ENCODE results near the gene SCUBE1. TPM values are rescaled to one million over a fixed set of nuclear protein-coding genes. Genes with fewer than 3 reads are reported as not detected.

Gene SCUBE1
- total and polyA plus RNA-seq, 2 experiments from 2014 or later: not detected

GRCh38 chr22:43256569-43256968, 86.6 kb downstream of the SCUBE1 start:
- H3F3A ChIP-seq (ENCODE audit: insufficient read depth): no peaks in the 10 kb centered on the region
- H4K20me1 ChIP-seq (ENCODE audit: insufficient read depth): no peaks in the 10 kb centered on the region
- no peaks in the 10 kb centered on the region for H3K9me3 ChIP-seq (ENCODE audit: low read depth)
- H3K4me1 ChIP-seq (ENCODE audit: insufficient read depth): no peaks in the 10 kb centered on the region
- peaks cover 11% of the 10 kb centered on the region for H3K27me3 ChIP-seq (replicated peaks; ENCODE audit: insufficient read depth)
- DNase-seq: no peak
- 55 to 61% methylated on average over 9 of the region's 9 CpGs for WGBS, 2 experiments (ENCODE audit: low coverage in 1 of 2, low lambda C conversion rate in 2 of 2, missing lambda C conversion rate in 2 of 2)
- in situ Hi-C loops (cut with MboI): no loop called here
- no peaks in the 10 kb centered on the region for H3K9me2 ChIP-seq (ENCODE audit: insufficient read depth)
- no peak overlapping the region for H3K27ac ChIP-seq
- TF ChIP-seq EZH2 (IDR thresholded peaks at IDR 0.05; ENCODE audit: insufficient read depth, poor library complexity, severe bottlenecking): no peak
- no peak for TF ChIP-seq EZH2phosphoT487 (IDR thresholded peaks at IDR 0.05; ENCODE audit: insufficient read depth, low read depth)
- no peak overlapping the region for H3K4me2 ChIP-seq (ENCODE audit: unreplicated experiment)
- no peaks in the 10 kb centered on the region for H3K79me2 ChIP-seq (ENCODE audit: insufficient read depth)
- H3K9ac ChIP-seq: no peak overlapping the region
- no peaks in the 10 kb centered on the region for H3K36me3 ChIP-seq (ENCODE audit: low read depth)
- no peak overlapping the region for H3K4me3 ChIP-seq
- H2AFZ ChIP-seq: no peak overlapping the region

DNA sequence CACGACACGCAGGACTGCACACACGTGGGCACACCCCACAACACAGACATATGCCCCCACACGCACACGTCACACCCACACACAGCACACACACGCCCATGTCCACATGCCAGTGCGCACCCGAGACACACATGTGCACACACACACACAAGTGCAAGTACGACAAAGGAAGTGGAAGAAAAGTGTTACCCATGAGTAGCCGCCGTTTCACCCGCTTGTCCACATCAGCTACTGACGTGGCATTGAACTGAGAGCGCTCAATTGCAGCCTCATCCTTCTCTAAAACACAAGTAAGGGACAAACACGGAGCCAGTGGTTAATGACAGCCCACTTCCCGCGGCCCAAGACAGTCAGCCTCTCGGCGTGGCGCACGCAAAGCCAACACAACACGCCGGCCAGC, 87.9 kb downstream of the SCUBE1 start:
- H3K4me1 ChIP-seq (ENCODE audit: insufficient read depth): no peaks in the 10 kb centered on the region
- TF ChIP-seq EZH2phosphoT487 (IDR thresholded peaks at IDR 0.05; ENCODE audit: insufficient read depth, low read depth) (no peak), EZH2 (IDR thresholded peaks at IDR 0.05; ENCODE audit: insufficient read depth, poor library complexity, severe bottlenecking) (no peak)
- no peaks in the 10 kb centered on the region for H3F3A ChIP-seq (ENCODE audit: insufficient read depth)
- H3K79me2 ChIP-seq (ENCODE audit: insufficient read depth): no peaks in the 10 kb centered on the region
- WGBS, 2 experiments (ENCODE audit: low coverage in 1 of 2, low lambda C conversion rate in 2 of 2, missing lambda C conversion rate in 2 of 2): 71 to 75% methylated on average over 23 of the region's 23 CpGs
- H4K20me1 ChIP-seq (ENCODE audit: insufficient read depth): no peaks in the 10 kb centered on the region
- no peak overlapping the region for H2AFZ ChIP-seq
- no peak overlapping the region for H3K27ac ChIP-seq
- no peak for DNase-seq
- no peak overlapping the region for H3K4me3 ChIP-seq
- no peaks in the 10 kb centered on the region for H3K9me2 ChIP-seq (ENCODE audit: insufficient read depth)
- no peaks in the 10 kb centered on the region for H3K9me3 ChIP-seq (ENCODE audit: low read depth)
- no peak overlapping the region for H3K9ac ChIP-seq
- no peak overlapping the region for H3K4me2 ChIP-seq (ENCODE audit: unreplicated experiment)
- H3K36me3 ChIP-seq (ENCODE audit: low read depth): no peaks in the 10 kb centered on the region
- H3K27me3 ChIP-seq (replicated peaks; ENCODE audit: insufficient read depth): peaks cover 17% of the 10 kb centered on the region
- in situ Hi-C loops (cut with MboI): no loop called here

DNA sequence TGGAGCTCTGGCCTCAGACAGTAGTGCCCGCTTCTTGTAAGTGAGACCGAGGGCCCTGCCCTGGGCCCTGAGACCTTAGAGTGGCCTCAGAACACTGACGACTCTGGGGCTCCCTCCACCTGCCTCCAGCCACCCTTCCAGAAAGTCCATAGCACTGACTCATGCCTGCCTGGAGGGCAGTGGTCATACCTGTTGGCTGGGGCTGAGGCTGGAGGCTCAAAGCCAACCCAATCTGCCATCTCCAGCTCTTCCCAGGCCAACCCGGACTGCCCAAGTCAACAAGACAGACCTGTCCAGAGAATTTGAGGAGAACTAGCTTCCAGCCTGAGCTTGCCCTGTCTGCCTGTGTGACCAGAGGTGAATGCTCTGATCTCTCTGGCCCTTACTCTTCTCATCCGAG, 89.3 kb downstream of the SCUBE1 start:
- Histone ChIP-seq H3K27ac (no peak overlapping the region), H2AFZ (no peak overlapping the region), H3K27me3 (replicated peaks; ENCODE audit: insufficient read depth) (peaks cover 17% of the 10 kb centered on the region), H3K9me3 (ENCODE audit: low read depth) (no peaks in the 10 kb centered on the region), H3K36me3 (ENCODE audit: low read depth) (no peaks in the 10 kb centered on the region), H3K79me2 (ENCODE audit: insufficient read depth) (no peaks in the 10 kb centered on the region), H3F3A (ENCODE audit: insufficient read depth) (no peaks in the 10 kb centered on the region), H3K4me3 (no peak overlapping the region), H3K9me2 (ENCODE audit: insufficient read depth) (no peaks in the 10 kb centered on the region), H3K4me2 (ENCODE audit: unreplicated experiment) (no peak overlapping the region), H3K4me1 (ENCODE audit: insufficient read depth) (no peaks in the 10 kb centered on the region), H3K9ac (no peak overlapping the region), H4K20me1 (ENCODE audit: insufficient read depth) (no peaks in the 10 kb centered on the region)
- TF ChIP-seq EZH2 (IDR thresholded peaks at IDR 0.05; ENCODE audit: insufficient read depth, poor library complexity, severe bottlenecking): no peak
- TF ChIP-seq EZH2phosphoT487 (IDR thresholded peaks at IDR 0.05; ENCODE audit: insufficient read depth, low read depth): no peak
- no peak for DNase-seq
- WGBS, 2 experiments (ENCODE audit: low coverage in 1 of 2, low lambda C conversion rate in 2 of 2, missing lambda C conversion rate in 2 of 2): 65 to 66% methylated on average over 5 of the region's 5 CpGs
- in situ Hi-C loops (cut with MboI): no loop called here

DNA sequence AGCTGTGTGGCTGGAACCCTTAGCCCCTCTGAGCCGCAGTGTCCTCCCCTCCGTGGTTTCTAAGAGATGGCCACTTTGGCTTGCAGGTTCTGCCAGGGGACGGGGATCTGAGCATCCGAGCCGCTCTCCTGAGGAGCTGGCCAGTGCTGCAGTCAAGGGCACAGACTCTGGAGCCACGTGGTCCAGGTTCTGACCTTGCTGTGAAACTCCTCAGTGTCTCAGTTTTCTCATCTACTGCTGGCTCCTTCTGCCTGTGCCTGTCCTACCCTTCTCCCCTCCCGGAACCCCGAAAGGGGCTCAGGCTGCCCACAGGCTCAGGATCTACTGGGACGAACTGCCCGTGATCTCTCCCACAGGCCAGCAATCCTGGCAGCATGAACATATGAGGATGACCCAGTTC, 90.9 kb downstream of the SCUBE1 start:
- no peaks in the 10 kb centered on the region for H3F3A ChIP-seq (ENCODE audit: insufficient read depth)
- H4K20me1 ChIP-seq (ENCODE audit: insufficient read depth): no peaks in the 10 kb centered on the region
- no peaks in the 10 kb centered on the region for H3K4me1 ChIP-seq (ENCODE audit: insufficient read depth)
- H3K79me2 ChIP-seq (ENCODE audit: insufficient read depth): no peaks in the 10 kb centered on the region
- no peak for DNase-seq
- H3K27me3 ChIP-seq (replicated peaks; ENCODE audit: insufficient read depth): peaks cover 12% of the 10 kb centered on the region; the same call in 1 of the 2 replicates
- no peaks in the 10 kb centered on the region for H3K36me3 ChIP-seq (ENCODE audit: low read depth)
- no peak overlapping the region for H3K27ac ChIP-seq
- no peak overlapping the region for H3K4me2 ChIP-seq (ENCODE audit: unreplicated experiment)
- no peaks in the 10 kb centered on the region for H3K9me3 ChIP-seq (ENCODE audit: low read depth)
- TF ChIP-seq EZH2 (IDR thresholded peaks at IDR 0.05; ENCODE audit: insufficient read depth, poor library complexity, severe bottlenecking) (no peak), EZH2phosphoT487 (IDR thresholded peaks at IDR 0.05; ENCODE audit: insufficient read depth, low read depth) (no peak)
- in situ Hi-C loops (cut with MboI): no loop called here
- no peak overlapping the region for H2AFZ ChIP-seq
- WGBS, 2 experiments (ENCODE audit: low coverage in 1 of 2, low lambda C conversion rate in 2 of 2, missing lambda C conversion rate in 2 of 2): 61 to 69% methylated on average over 10 of the region's 10 CpGs
- no peak overlapping the region for H3K4me3 ChIP-seq
- H3K9ac ChIP-seq: no peak overlapping the region
- no peaks in the 10 kb centered on the region for H3K9me2 ChIP-seq (ENCODE audit: insufficient read depth)

All from GM23248 (cell line).